ENCODE data around the gene AOC3. TPM values are rescaled to one million over a fixed set of nuclear protein-coding genes. Genes with fewer than 3 reads are reported as not detected.

AOC3 gene
- total and polyA plus RNA-seq, 2 of the 13 experiments (the other 11 are each of a cell fraction or from before 2014, with no cell fraction given), result 8.7 to 51.7 TPM

DNA sequence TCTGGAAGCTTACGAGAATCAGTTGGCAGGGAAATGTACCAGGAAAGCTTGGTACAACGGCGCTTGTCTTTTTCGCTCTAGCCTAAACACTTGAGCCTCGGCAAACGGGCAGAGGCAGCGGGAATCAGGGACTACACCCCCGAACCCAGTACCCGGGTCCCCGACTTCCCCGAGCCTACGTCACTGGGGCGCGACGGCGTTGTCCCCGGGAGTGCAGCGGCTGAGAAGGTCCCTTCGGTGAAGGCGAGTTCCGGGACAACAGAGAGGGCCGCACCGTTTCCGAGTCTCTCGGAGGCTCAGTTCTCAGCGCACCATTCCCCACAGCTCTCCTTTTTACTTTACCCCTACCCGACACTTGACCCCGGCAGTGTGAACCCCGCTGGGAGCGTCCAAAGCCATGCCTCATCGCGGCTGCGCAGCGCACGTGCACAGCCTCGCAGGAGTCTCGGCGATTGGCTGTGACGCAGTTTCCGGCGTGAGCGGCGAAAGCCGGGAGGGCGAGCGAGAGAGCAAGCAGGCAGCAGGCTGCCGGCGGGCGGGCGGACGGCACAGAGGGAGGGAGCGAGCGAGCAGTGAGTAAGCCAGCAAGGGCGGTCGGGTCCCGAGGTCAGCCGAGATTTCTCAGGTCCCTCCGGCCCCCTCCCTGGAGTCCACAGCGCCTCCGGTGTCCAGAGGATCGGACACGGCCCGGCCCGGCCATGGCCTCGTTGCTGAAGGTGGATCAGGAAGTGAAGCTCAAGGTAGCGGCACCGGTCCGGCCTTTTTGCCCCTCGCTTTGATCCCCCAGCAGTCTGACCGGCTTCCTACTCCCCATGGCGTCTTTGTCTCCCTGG, 17.8 kb upstream of the AOC3 start, which contains the start of gene PSME3 (continued):
- TF ChIP-seq, protein P1, sequence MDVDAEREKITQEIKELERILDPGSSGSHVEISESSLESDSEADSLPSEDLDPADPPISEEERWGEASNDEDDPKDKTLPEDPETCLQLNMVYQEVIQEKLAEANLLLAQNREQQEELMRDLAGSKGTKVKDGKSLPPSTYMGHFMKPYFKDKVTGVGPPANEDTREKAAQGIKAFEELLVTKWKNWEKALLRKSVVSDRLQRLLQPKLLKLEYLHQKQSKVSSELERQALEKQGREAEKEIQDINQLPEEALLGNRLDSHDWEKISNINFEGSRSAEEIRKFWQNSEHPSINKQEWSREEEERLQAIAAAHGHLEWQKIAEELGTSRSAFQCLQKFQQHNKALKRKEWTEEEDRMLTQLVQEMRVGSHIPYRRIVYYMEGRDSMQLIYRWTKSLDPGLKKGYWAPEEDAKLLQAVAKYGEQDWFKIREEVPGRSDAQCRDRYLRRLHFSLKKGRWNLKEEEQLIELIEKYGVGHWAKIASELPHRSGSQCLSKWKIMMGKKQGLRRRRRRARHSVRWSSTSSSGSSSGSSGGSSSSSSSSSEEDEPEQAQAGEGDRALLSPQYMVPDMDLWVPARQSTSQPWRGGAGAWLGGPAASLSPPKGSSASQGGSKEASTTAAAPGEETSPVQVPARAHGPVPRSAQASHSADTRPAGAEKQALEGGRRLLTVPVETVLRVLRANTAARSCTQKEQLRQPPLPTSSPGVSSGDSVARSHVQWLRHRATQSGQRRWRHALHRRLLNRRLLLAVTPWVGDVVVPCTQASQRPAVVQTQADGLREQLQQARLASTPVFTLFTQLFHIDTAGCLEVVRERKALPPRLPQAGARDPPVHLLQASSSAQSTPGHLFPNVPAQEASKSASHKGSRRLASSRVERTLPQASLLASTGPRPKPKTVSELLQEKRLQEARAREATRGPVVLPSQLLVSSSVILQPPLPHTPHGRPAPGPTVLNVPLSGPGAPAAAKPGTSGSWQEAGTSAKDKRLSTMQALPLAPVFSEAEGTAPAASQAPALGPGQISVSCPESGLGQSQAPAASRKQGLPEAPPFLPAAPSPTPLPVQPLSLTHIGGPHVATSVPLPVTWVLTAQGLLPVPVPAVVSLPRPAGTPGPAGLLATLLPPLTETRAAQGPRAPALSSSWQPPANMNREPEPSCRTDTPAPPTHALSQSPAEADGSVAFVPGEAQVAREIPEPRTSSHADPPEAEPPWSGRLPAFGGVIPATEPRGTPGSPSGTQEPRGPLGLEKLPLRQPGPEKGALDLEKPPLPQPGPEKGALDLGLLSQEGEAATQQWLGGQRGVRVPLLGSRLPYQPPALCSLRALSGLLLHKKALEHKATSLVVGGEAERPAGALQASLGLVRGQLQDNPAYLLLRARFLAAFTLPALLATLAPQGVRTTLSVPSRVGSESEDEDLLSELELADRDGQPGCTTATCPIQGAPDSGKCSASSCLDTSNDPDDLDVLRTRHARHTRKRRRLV (CRISPR knock-in tag; IDR thresholded peaks at IDR 0.05), result peak; percentile 84; the same call in 1 of the 2 replicates
- TF ChIP-seq, protein P2, sequence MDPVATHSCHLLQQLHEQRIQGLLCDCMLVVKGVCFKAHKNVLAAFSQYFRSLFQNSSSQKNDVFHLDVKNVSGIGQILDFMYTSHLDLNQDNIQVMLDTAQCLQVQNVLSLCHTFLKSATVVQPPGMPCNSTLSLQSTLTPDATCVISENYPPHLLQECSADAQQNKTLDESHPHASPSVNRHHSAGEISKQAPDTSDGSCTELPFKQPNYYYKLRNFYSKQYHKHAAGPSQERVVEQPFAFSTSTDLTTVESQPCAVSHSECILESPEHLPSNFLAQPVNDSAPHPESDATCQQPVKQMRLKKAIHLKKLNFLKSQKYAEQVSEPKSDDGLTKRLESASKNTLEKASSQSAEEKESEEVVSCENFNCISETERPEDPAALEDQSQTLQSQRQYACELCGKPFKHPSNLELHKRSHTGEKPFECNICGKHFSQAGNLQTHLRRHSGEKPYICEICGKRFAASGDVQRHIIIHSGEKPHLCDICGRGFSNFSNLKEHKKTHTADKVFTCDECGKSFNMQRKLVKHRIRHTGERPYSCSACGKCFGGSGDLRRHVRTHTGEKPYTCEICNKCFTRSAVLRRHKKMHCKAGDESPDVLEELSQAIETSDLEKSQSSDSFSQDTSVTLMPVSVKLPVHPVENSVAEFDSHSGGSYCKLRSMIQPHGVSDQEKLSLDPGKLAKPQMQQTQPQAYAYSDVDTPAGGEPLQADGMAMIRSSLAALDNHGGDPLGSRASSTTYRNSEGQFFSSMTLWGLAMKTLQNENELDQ (CRISPR knock-in tag; IDR thresholded peaks at IDR 0.05; ENCODE audit: borderline replicate concordance), result peak; percentile 82; the same call in 1 of the 2 replicates
- TF ChIP-seq ZNF878 (CRISPR knock-in tag; IDR thresholded peaks at IDR 0.05) (no peak; the same call in 1 of the 2 replicates), AFF4 (CRISPR knock-in tag; IDR thresholded peaks at IDR 0.05) (no peak), ZBTB33 (CRISPR knock-in tag; IDR thresholded peaks at IDR 0.05) (peak; percentile 61; the same call in 1 of the 2 replicates), ADNP (CRISPR knock-in tag; IDR thresholded peaks at IDR 0.05) (no peak), ZNF546 (CRISPR knock-in tag; conservative IDR thresholded peaks at IDR 0.05) (peak; percentile 81), POLR2G (IDR thresholded peaks at IDR 0.05; ENCODE audit: low read depth, low read length) (peak; percentile 99), HOXA7 (CRISPR knock-in tag; IDR thresholded peaks at IDR 0.05) (no peak), HOXA9 (CRISPR knock-in tag; IDR thresholded peaks at IDR 0.05; ENCODE audit: borderline replicate concordance) (no peak; the same call in 1 of the 2 replicates), NKX3-1 (CRISPR knock-in tag; IDR thresholded peaks at IDR 0.05) (peak; percentile 63; the same call in 1 of the 2 replicates), ZBTB3 (CRISPR knock-in tag; IDR thresholded peaks at IDR 0.05; ENCODE audit: borderline replicate concordance, low read depth) (peak; percentile 91), ZNF75D (CRISPR knock-in tag; IDR thresholded peaks at IDR 0.05; ENCODE audit: borderline replicate concordance) (no peak)
- TF ChIP-seq, protein P3, sequence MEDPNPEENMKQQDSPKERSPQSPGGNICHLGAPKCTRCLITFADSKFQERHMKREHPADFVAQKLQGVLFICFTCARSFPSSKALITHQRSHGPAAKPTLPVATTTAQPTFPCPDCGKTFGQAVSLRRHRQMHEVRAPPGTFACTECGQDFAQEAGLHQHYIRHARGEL (CRISPR knock-in tag; IDR thresholded peaks at IDR 0.05), result no peak

All from HepG2 (cell line).